HG03521 (cell line): ENCODE results near the gene RBM34.

Experiments
- ATAC-seq: cut with Tn5 transposase; IDR thresholded peaks from one replicate; pipeline ENCODE4 v1.9.1; 2021; ENCODE audit warnings: mild to moderate bottlenecking, moderate library complexity; ENCODE audit not compliant: unreplicated experiment

The RBM34 gene

DNA sequence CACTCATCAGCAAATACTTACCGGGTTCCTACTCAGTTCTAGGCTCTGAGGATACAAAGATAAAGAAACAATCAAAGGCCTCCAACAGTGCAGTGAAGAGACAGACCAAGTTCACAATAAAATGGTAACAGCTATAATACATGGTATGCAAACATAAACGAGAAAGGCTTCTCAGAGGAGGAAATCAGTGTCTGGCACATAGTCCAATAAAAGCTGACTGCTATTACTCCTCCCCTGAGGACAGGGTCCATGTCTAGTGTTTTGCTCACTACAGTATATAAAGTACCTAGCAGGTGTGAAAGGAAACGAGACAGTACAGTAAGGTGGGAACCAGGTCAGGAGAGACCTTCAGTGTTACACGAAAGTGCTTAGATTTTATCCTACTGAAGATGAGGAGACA lies 4.3 kb downstream of the RBM34 start:
- ATAC-seq, result no peak

DNA sequence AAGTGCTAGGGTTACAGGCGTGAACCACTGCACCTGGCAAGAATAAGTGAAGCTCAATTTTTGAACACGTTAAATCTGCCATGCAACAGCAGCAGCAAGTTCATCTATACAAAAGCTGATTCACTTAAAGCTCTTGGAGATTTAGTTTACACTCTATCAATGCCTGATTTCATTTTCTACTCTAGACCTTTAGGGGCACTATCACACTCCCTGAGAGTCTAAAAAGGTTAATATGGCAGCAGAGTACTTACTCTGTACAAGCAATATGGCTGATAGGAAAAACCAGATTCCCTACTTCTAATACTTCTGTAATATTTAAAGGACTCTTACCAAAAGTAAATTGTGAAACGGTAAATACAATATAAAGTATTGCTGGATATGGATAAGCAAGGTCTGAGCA lies 4.8 kb downstream of the RBM34 start:
- no peak for ATAC-seq

DNA sequence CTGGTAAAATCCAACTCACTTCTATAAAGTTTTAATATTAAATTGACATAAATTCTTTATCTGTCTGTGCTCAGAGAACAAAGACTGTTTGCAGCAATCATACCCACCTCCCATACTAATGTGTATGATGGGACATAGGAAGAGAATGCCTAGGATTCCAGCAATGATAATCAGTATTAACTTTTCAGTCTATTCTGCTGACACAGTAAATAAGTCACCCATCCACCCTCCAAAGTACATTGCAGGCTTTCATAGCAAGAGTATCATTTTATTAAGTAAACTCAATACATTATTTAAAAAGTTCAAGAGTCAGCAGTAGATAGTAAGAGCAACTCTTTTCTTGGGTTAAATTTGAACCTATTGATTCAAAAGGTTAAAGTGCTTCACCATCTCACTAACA lies 8.8 kb downstream of the RBM34 start:
- no peak for ATAC-seq

DNA sequence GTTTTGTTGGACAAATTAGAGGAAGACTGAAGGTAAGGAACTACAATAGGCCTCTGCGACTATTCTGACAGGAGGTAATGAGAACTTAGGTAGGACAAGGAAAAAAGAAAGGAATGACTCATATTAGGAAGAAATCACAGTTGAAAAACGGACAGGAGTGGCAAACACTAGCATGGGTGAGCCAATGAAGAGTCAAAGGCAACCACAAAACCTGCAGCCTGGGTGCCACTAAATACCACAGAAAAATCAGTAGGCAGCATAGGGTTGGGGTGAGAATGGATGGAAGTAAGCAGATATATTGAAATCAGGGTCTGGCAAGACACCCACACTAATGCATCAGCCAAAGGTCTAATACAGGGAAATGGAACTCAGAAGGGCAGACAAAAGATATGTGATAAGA lies 10.0 kb downstream of the RBM34 start:
- ATAC-seq, result no peak

DNA sequence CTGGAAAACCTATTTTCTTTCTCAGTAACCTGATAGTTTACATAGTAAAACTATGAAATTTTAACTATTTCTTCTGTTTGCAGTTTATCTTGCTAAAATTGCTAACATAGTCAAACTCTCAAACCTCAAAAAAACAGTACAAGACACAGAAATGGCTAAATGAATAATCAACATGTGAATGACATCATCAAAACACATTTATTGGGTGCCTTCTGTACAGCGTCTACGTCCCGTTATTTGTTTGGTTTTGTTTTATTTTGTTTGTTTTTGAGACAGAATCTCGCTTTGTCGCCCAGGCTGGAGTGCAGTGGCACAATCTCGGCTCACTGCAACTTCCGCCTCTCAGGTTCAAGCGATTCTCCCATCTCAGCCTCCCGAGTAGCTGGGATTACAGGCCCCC lies 11.2 kb downstream of the RBM34 start:
- ATAC-seq, result no peak

DNA sequence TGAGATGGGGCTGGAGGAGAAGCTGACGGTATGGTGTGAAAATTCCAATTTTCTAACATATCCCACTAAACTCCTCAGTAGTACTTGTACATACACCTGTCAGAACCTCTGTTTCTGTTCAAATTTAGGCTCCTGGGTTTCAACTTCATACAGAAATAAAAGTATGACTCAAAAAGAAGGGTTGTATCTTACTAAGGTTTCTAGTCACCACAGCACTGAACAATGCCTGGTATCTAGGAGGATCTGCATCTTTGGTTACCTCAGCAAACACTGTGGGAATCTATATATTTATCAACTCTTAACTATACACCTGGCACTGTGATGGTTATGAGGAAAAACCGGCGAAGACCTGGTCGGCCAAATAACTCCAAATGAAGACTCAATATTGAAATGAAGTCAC lies 13.8 kb downstream of the RBM34 start:
- ATAC-seq, result no peak

DNA sequence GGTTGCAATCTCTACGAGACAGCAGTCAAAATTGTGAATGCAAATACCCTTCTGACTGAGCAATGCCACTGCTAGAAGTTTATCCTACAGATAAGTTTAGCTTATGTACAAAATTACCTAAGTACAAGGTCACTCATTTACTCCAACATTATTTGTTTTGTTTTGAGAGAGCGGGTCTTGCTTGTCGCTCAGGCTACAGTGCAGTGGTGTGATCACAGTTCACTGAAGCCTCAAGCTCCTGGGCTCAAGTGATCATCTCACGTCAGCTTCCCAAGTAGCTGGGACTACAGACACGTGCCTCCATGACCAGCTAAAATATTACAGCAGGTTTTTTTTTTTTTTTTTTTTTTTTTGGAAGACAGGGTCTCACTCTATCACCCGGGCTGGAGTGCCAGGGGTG lies 15.4 kb downstream of the RBM34 start:
- no peak for ATAC-seq

DNA sequence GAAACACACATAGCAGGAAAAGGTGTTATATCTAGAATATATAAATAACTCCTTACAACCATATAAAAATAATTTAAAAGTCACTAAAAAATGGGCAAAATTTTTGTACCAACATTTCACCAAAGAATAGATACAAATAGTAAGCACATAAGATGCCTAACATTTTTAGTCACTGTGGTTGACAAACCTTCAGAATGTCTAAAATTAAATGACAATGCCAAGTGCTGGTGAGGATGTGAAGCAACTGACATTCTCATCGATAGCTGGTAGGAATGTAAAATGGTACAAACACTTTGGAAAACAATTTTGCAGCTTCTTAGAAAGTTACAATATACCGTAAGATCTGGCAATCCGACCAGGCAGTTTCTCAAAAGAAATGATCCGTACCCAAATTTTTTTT lies 18.1 kb downstream of the RBM34 start:
- no peak for ATAC-seq

DNA sequence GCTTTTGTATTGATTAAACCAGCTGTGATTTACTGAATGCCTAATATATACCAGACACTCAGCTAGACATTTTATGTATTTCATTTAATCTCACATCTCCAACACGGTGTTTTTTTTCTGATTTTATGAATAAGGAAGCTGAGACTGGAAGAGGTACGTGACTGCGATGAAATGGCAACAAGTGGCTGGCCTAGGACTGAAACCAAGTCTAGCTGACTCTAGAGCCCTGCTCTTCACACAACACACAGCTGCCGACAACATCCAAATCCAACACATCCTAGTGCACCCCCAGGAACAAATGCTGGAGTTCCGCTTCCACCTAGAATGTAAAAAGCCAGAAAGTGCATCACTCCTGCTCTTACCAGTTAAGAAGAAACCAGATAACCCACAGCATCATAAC lies 21.7 kb downstream of the RBM34 start:
- no peak for ATAC-seq

DNA sequence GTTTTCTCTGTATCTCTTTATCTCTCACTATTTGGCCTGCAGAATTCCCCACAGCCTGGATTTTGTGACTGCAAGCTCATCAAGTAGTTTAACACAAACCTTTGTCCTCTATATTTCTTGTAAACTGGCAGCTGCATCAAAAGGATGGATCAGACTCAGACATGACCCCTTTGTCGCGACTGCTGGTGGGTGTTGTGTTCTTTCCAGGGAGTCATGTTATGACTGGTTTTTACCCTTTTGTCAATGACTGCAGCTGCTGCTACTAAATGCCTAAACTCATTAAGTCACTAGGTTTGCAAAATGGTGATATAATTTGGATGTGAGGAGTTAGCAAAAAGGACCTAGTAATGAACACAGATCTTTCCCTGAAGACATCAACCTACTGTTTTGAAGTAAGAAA lies 22.2 kb downstream of the RBM34 start:
- ATAC-seq, result no peak

DNA sequence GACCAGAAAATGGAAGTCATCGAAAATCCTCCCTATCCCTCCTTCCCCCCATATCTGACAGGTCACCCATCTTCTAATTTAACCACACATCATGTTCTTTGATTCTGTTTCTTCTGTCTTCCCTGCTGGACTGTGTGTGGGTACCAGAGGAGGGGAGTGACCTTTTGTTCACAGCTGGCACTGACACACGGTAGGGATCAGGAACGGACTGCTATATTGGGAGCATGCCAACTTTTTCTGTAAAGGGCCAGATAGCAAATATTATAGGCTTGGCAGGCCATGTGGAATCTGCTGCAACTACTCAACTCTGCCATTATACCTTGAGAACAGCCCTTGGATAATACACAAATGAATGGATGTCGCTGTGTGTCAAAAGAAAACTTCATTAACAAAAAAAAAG lies 24.9 kb downstream of the RBM34 start:
- ATAC-seq, result no peak

DNA sequence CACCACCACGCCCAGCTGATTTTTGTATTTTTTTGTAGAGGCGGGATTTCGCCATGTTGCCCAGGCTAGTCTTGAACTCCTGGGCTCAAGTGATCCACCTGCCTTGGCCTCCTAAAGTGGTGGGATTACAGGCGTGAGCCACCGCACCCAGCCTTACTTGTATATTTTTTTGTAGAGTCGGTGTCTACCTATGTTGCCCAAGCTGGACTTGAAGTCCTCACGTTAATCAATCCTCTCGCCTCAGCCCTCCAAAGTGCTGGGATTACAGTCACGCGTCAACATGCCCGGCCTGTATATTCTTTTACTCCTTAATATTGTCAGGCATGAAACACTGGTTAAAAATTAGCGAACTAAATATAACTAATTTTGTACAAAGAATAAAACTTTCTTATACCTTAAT lies 26.9 kb downstream of the RBM34 start:
- ATAC-seq, result no peak

DNA sequence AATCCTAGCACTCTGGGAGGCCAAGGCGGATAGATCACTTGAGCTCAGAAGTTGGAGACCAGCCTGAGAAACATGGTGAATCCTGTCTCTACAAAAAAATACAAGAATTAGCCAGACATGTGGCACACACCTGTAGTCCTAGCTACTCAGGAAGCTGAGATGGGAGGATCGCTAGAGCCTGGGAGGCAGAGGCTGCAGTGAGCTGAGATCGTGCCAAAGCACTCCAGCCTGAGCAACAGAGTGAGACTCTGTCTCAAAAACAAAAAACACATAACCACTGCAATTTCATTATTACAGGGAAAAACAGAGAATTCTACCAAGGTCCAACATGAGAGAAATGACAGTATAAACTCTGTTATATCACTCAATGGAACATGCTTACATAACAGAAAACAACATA lies 28.0 kb downstream of the RBM34 start:
- no peak for ATAC-seq

DNA sequence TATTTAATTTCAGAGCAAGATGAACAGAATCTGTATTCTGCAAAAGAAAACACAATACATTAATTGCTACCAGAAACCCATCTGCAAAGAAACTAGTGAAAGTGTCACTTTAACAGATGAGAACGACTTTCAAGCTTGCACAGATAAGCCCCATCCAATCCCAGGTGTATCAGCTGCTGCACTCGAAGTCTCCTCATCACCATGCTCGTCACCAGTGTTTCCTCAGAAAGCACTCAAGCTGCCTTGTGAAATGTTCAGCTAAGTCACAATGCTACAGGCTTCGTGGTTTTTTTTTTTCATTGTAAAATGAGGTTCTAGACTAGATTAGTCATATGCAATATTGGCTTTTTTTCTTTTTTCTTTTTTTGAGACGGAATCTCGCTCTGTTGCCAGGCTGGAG lies 29.1 kb downstream of the RBM34 start:
- no peak for ATAC-seq

DNA sequence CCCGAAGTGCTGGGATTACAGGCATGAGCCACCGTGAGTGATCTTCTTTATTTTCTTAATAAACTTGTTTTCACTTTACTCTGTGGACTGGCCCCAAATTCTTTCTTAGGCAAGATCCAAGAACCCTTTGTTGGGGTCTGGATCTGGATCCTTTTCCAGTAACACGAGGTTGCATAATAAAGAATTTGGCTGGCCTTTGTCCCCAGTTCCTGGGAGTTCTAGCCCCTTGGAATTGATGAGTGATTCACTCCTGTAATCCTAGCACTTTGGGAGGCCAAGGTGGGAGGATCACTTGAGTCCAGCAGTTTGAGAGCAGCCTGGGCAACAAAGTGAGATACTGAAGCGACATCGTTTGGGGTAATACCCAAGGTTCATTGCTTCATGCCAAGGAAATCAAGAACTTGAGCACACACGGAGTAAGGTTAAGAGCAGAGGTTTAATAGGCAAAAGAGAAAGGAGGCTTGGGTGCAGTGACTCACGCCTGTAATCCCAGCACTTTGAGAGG lies 30.2 kb downstream of the RBM34 start:
- no peak for ATAC-seq

DNA sequence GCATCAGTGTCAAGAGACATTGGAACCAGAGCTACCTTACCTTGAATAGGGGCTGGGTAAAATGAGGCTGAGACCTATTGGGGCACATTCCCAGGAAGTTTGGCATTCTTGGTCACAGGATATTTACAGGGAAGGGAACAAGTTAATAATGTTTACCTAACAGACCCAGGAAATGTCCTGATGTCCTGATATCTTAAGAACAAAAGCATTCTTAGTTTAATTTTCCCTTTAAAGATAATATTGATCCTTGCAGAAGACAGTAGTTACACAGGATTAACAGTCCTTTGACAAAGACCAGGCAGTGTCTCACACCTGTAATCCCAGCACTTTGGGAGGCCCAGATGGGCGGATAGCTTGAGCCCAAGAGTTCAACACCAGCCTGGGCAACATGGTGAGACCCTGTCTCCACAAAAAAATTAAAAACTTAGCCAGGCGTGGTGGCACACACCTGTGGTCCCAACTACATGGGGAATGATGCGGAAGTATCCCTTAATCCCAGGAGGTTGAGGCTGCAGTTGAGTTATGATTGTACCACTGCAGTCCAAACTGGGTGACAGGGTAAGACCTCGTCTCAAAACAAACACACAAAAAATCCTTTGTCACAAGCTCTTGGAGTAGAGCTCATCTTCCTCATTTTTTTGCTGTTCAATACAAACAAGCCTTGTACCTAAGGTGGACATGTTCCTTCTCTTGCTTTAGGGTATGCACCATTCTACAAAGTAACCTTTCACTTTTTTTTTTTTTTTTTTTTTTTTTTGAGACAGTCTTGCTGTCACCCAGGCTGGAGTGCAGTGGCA lies 31.1 kb downstream of the RBM34 start:
- ATAC-seq, result no peak

DNA sequence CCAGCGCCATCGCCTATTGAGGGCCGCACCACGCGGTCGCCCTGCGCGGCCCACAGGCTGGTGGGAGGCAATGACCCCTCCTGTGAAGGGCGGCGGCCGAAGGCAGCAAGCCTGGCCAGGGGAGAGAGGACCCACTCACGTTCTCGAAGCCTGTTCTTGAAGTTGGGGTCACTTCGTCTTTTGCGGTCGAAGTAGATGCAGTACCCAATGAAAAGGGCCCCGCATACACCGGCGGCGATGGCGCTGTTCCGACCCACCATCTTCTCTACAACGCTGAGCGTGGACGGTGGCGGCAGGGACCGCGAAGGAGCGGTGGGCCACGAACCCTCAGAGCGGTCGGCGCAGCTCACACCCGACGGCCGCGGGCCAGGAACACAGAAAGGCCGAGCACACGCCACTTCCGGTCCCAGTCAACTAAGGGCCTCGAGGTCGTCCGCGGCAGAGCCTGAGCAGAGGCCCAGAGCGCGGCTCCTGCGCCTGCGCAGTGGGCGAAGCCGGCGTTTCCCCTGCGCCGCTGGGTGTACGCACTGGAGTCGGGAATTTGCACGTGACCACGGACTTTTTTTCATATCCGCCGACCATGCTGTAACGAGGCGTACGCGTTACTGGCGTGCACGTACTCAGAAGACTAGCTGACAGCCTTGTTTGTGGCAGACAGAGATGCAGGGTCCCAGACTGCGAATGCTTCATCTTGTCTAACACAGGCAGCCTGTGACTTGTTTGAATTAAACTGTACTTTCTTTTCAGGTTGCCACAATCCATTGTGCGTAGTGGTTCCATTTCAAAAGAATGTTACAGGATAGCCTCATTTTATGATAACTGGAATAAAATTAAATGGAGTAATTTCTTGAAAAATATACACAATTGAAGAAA lies 32.4 kb downstream of the RBM34 start, which contains the start of gene TOMM20:
TOMM20 (minus strand) TSS at position 382 of the 873 bp plus-strand sequence; CDS start at position 260, 122 bp downstream.
- ATAC-seq, result peak; percentile 96

DNA sequence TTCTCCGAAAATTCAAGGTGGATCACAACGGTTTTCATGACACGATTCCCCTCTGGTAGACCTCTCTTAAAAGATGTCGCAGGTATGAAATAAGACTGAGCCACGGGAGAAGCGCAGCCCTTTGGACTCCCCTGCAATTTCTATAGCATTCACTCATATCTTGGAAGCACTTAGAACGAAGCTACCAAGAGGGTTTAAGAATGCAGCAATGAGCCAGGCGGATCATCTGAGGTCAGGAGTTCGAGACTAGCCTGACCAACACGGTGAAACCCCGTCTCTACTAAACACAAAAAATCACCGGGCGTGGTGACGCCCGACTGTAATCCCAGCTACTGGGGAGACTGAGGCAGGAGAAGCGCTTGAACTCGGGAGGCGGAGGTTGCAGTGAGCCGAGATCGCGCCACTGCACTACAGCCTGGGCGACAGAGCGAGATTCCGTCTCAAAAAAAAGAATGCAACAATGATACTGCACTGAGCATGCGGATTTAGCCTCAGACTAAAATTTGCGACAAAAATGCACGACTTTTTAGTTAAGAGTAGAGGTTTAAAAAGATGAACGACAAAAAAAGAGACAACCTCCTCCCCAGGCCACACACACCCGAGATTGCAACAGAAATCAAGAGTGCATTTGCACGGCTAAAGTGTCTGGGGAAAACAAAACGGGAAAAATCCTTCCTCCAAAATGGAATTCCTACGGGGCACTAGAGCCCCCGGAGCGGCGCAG lies 33.2 kb downstream of the RBM34 start:
- ATAC-seq, result no peak

DNA sequence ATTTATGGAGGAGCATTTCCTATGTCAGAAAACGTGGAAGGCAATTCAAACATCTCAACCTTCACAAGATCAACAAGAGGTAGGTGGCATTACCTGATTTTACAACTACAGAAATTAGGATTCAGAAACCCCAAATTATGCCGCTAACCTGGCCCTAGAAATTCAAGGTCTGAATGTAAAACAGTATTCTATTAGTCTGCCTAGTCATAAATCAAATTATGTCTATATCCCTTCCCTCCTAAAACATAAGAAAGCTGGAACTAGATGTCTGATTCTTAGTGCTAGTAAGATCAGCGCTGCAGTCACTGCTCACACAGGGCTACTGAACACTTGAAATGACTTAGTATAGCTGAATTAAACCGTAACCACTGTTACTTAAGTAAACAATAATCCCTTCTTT lies 33.8 kb downstream of the RBM34 start:
- ATAC-seq, result no peak

DNA sequence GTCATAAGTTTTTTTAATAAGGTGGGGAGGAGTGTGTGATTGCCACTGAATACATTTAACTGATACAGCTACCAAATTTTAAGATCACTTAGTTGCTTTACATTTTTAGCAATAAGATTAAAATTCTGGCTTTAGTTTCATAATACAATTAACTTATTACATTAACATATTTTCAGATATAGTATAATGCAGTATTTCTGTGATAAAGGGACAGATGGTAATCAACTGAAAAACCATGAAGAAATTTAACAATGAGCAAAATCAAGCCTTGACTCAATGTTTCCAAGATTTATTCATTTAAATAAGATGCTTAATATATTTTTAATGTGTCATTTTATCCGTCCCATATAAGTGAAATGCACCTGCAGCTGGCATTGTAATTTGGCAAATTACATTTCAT lies 36.4 kb downstream of the RBM34 start:
- no peak for ATAC-seq

DNA sequence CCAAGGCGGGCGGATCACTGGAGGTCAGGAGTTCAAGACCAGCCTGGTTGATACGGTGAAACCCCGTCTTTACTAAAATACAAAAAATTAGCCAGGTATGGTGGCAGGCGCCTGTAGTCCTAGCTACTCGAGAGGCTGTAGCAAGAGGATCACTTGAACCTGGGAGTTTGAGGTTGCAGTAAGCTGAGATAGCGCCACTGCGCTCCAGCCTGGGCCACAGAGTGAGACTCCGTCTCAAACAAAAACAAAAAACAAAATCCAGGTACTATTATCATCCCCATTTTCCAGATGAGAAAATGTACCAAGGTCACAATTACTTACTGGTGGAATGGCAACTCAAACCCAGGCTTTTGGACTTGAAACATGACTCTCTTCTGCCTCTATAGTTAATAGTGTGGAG lies 36.9 kb downstream of the RBM34 start:
- no peak for ATAC-seq
